Astrocyte (in vitro differentiated cells and primary cell): ENCODE results near the gene NAT9. TPM values are rescaled to one million over a fixed set of nuclear protein-coding genes. Genes with fewer than 3 reads are reported as not detected.

Source experiments
- DNase-seq: peaks from one replicate; pipeline ENCODE4 v3.0.0-alpha.2; 2010; ENCODE audit warnings: low read depth
- FAIRE-seq: peaks from 2 replicates; lab custom pipeline; 2011; peaks lifted over from hg19 to GRCh38; lab: Jason Lieb, UNC
- H2AFZ ChIP-seq: 2 replicates; pipeline ENCODE4 v1.6.0; 2012; ENCODE audit warnings: low read depth, low read length, inconsistent platforms
- H3K27ac ChIP-seq: 2 replicates; pipeline ENCODE4 v1.5.1; 2011; ENCODE audit warnings: low read depth, low read length, inconsistent platforms
- H3K27me3 ChIP-seq: 2 replicates; pipeline ENCODE4 v1.6.0; 2011; ENCODE audit warnings: low read length, inconsistent platforms; ENCODE audit not compliant: insufficient read depth
- H3K36me3 ChIP-seq: 2 replicates; pipeline ENCODE4 v1.5.1; 2011; ENCODE audit warnings: low read length, inconsistent platforms; ENCODE audit not compliant: insufficient read depth
- H3K4me1 ChIP-seq: 2 replicates; pipeline ENCODE4 v1.5.1; 2011; ENCODE audit warnings: low read length, inconsistent platforms; ENCODE audit not compliant: insufficient read depth
- H3K4me2 ChIP-seq: 2 replicates; pipeline ENCODE4 v1.6.0; 2012; ENCODE audit warnings: low read length, inconsistent platforms
- H3K4me3 ChIP-seq: 2 replicates; pipeline ENCODE4 v1.5.1; 2011; ENCODE audit warnings: low read depth, mild to moderate bottlenecking, low read length, inconsistent platforms; ENCODE audit not compliant: insufficient read depth
- H3K79me2 ChIP-seq: 2 replicates; pipeline ENCODE4 v1.6.0; 2012; ENCODE audit warnings: mild to moderate bottlenecking, low read length, inconsistent platforms; ENCODE audit not compliant: insufficient read depth
- H3K9ac ChIP-seq: 2 replicates; pipeline ENCODE4 v1.6.0; 2012; ENCODE audit warnings: mild to moderate bottlenecking, low read length, inconsistent platforms
- H3K9me3 ChIP-seq: 2 replicates; pipeline ENCODE4 v1.5.1; 2012; ENCODE audit warnings: low read depth, mild to moderate bottlenecking, low read length, inconsistent platforms; ENCODE audit not compliant: insufficient read depth
- H4K20me1 ChIP-seq: 2 replicates; pipeline ENCODE4 v1.6.0; 2012; ENCODE audit warnings: low read length, inconsistent platforms; ENCODE audit not compliant: insufficient read depth
- H3K27ac Mint-ChIP-seq: one replicate; pipeline ENCODE4 v1.8.0; 2021; ENCODE audit warnings: mild to moderate bottlenecking, mixed read lengths; ENCODE audit not compliant: unreplicated experiment
- H3K27me3 Mint-ChIP-seq: one replicate; pipeline ENCODE4 v1.8.0; 2021; ENCODE audit warnings: low read depth, mixed read lengths; ENCODE audit not compliant: unreplicated experiment
- H3K36me3 Mint-ChIP-seq: one replicate; pipeline ENCODE4 v1.8.0; 2021; ENCODE audit warnings: low read depth, mixed read lengths; ENCODE audit not compliant: unreplicated experiment
- H3K4me1 Mint-ChIP-seq: one replicate; pipeline ENCODE4 v1.8.0; 2021; ENCODE audit warnings: low read depth, mixed read lengths; ENCODE audit not compliant: unreplicated experiment
- H3K4me3 Mint-ChIP-seq: one replicate; pipeline ENCODE4 v1.8.0; 2021; ENCODE audit warnings: mild to moderate bottlenecking, moderate library complexity, mixed read lengths; ENCODE audit not compliant: unreplicated experiment
- H3K9me3 Mint-ChIP-seq: one replicate; pipeline ENCODE4 v1.8.0; 2021; ENCODE audit warnings: mild to moderate bottlenecking, mixed read lengths; ENCODE audit not compliant: unreplicated experiment
- CTCF ChIP-seq: IDR thresholded peaks from 2 replicates; pipeline ENCODE4 v1.5.1; 2011; ENCODE audit warnings: low read depth, mild to moderate bottlenecking, inconsistent platforms, low read length, moderate library complexity; ENCODE audit not compliant: insufficient read depth
- EZH2 ChIP-seq: IDR thresholded peaks from 2 replicates; pipeline ENCODE4 v1.6.1; 2012; ENCODE audit warnings: mild to moderate bottlenecking, low read length, inconsistent platforms; ENCODE audit not compliant: insufficient read depth
- total RNA-seq: library from RNA; stranded (reverse); gene quantifications from 2 replicates; pipeline ENCODE4 v1.2.1, GENCODE V29; 2021

NAT9 gene
- total RNA-seq, 1 donor from 2014 or later, result 58.4 TPM

- no peak for TF ChIP-seq CTCF
- peaks cover 12% of the 10 kb centered on the region for H3K4me1 ChIP-seq
- H3K4me2 ChIP-seq, result peak overlapping the region; percentile 84
- peak overlapping the region; percentile 65 for H2AFZ ChIP-seq
- H3K4me3 Mint-ChIP-seq, result peak overlapping the region; percentile 92
- H3K27ac ChIP-seq, result no peak overlapping the region
- peaks cover 30% of the 10 kb centered on the region for H4K20me1 ChIP-seq
- H3K4me1 Mint-ChIP-seq, result peaks cover 21% of the 10 kb centered on the region
- H3K9me3 Mint-ChIP-seq, result no peaks in the 10 kb centered on the region
- H3K9me3 ChIP-seq, result no peaks in the 10 kb centered on the region
- H3K36me3 ChIP-seq, result no peaks in the 10 kb centered on the region
- FAIRE-seq, result no peak
- DNase-seq, result no peak
- H3K4me3 ChIP-seq, result peak overlapping the region; percentile 62
- H3K79me2 ChIP-seq, result peaks cover 35% of the 10 kb centered on the region
- peaks cover 5% of the 10 kb centered on the region for H3K36me3 Mint-ChIP-seq
- H3K9ac ChIP-seq, result peak overlapping the region; percentile 57
- H3K27ac Mint-ChIP-seq, result no peak overlapping the region
- H3K27me3 ChIP-seq, result no peaks in the 10 kb centered on the region
- no peaks in the 10 kb centered on the region for H3K27me3 Mint-ChIP-seq
Observed at GRCh38 chr17:74750327-74751069, 25.6 kb downstream of the NAT9 start.

GRCh38 chr17:74750039-74750326, 26.2 kb downstream of the NAT9 start:
- peak overlapping the region; percentile 84 for H3K4me2 ChIP-seq
- peaks cover 35% of the 10 kb centered on the region for H3K79me2 ChIP-seq
- no peak overlapping the region for H3K27ac ChIP-seq
- H3K36me3 Mint-ChIP-seq, result peaks cover 5% of the 10 kb centered on the region
- H3K27me3 ChIP-seq, result no peaks in the 10 kb centered on the region
- H3K9me3 Mint-ChIP-seq, result no peaks in the 10 kb centered on the region
- TF ChIP-seq CTCF (no peak), EZH2 (peak; percentile 2)
- no peaks in the 10 kb centered on the region for H3K36me3 ChIP-seq
- no peak for FAIRE-seq
- no peak for DNase-seq
- H3K27me3 Mint-ChIP-seq, result no peaks in the 10 kb centered on the region
- H3K27ac Mint-ChIP-seq, result peak overlapping the region; percentile 72
- no peaks in the 10 kb centered on the region for H3K9me3 ChIP-seq
- H2AFZ ChIP-seq, result peak overlapping the region; percentile 65
- H3K4me3 ChIP-seq, result peak overlapping the region; percentile 62
- H3K9ac ChIP-seq, result peak overlapping the region; percentile 57
- H3K4me1 Mint-ChIP-seq, result peaks cover 21% of the 10 kb centered on the region
- H3K4me1 ChIP-seq, result peaks cover 12% of the 10 kb centered on the region
- peaks cover 25% of the 10 kb centered on the region for H4K20me1 ChIP-seq
- peak overlapping the region; percentile 92 for H3K4me3 Mint-ChIP-seq
